ENCODE data around the gene OCRL. TPM values are rescaled to one million over a fixed set of nuclear protein-coding genes. Genes with fewer than 3 reads are reported as not detected.

OCRL gene
- total RNA-seq, 1 donor from 2014 or later = 41.8 TPM

DNA sequence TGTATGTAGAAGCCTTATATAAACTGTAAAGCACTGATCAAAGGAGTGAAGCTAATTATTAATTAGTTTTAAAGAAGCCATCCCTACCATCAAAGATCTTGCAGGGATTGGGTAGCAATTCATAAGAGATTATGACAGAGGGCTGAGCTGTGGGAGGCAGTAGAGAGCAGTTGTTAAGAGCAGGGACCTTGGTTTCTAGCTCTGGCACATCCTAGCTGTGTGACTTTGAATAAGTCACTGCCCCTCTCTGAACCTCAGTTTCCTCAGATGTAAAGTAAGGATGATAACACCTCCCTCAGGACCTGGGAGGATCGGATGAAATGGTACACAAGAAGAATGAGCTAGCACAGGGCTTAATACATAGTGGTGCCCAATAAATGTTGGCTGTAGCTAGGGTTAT lies 69.3 kb downstream of the OCRL start:
- Mint-ChIP-seq H3K27me3 (peaks cover 12% of the 10 kb centered on the region), H3K4me3 (no peak overlapping the region), H3K4me1 (ENCODE audit: unreplicated experiment) (peaks cover 5% of the 10 kb centered on the region), H3K9me3 (no peaks in the 10 kb centered on the region), H3K36me3 (no peaks in the 10 kb centered on the region), H3K27ac (no peak overlapping the region)
- DNase-seq (ENCODE audit: extremely low spot score, unreplicated experiment) = no peak
- TF ChIP-seq, protein P1, sequence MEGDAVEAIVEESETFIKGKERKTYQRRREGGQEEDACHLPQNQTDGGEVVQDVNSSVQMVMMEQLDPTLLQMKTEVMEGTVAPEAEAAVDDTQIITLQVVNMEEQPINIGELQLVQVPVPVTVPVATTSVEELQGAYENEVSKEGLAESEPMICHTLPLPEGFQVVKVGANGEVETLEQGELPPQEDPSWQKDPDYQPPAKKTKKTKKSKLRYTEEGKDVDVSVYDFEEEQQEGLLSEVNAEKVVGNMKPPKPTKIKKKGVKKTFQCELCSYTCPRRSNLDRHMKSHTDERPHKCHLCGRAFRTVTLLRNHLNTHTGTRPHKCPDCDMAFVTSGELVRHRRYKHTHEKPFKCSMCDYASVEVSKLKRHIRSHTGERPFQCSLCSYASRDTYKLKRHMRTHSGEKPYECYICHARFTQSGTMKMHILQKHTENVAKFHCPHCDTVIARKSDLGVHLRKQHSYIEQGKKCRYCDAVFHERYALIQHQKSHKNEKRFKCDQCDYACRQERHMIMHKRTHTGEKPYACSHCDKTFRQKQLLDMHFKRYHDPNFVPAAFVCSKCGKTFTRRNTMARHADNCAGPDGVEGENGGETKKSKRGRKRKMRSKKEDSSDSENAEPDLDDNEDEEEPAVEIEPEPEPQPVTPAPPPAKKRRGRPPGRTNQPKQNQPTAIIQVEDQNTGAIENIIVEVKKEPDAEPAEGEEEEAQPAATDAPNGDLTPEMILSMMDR (conservative IDR thresholded peaks at IDR 0.05) = no peak

DNA sequence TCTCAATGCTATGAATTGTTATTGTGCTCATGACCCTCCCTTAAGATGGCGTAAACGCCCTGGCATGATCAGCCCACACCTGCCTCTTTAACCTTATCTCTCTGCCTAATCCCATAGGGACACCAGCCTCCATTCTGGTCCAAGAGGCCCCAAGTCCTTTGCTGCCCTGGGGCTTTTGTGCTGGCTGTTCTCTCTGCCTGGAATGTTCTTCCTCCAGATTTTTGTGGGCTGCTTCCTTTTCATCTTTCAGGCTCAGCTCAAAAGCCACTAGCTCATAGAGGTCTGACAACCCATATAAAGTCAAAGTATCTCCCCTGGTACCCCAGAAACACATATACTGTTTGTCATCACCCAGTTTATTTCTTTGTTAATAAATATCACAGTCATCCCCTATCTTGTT lies 72.3 kb downstream of the OCRL start:
- Mint-ChIP-seq H3K27ac (no peak overlapping the region), H3K36me3 (no peaks in the 10 kb centered on the region), H3K4me1 (ENCODE audit: unreplicated experiment) (no peaks in the 10 kb centered on the region), H3K27me3 (peaks cover 6% of the 10 kb centered on the region), H3K4me3 (no peak overlapping the region), H3K9me3 (no peaks in the 10 kb centered on the region)
- TF ChIP-seq, protein P1 (conservative IDR thresholded peaks at IDR 0.05) = no peak
- no peak for DNase-seq (ENCODE audit: extremely low spot score, unreplicated experiment)

DNA sequence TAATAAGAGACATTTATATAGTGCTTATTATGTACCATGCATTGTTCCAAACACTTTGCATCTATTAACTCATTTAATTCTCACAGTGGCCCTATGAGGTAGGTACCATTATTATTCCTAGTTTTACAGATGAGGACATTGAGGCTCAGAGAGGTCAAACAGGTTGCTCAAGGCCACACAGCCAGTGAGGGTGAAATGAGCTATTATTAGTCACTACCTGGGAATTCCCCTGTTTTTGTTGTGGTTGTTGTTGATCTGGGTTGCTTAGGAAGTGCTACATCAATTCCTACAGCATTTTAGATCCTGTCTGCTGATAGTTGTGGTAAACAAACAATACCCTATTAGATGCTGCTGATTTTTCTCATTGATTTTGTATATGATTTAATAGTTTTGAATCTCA lies 73.5 kb downstream of the OCRL start:
- H3K4me1 Mint-ChIP-seq (ENCODE audit: unreplicated experiment) = no peaks in the 10 kb centered on the region
- no peak overlapping the region for H3K4me3 Mint-ChIP-seq
- no peak overlapping the region for H3K27ac Mint-ChIP-seq
- peaks cover 5% of the 10 kb centered on the region for H3K27me3 Mint-ChIP-seq
- TF ChIP-seq, protein P1 (conservative IDR thresholded peaks at IDR 0.05) = no peak
- DNase-seq (ENCODE audit: extremely low spot score, unreplicated experiment) = no peak
- H3K9me3 Mint-ChIP-seq = no peaks in the 10 kb centered on the region
- H3K36me3 Mint-ChIP-seq = no peaks in the 10 kb centered on the region

DNA sequence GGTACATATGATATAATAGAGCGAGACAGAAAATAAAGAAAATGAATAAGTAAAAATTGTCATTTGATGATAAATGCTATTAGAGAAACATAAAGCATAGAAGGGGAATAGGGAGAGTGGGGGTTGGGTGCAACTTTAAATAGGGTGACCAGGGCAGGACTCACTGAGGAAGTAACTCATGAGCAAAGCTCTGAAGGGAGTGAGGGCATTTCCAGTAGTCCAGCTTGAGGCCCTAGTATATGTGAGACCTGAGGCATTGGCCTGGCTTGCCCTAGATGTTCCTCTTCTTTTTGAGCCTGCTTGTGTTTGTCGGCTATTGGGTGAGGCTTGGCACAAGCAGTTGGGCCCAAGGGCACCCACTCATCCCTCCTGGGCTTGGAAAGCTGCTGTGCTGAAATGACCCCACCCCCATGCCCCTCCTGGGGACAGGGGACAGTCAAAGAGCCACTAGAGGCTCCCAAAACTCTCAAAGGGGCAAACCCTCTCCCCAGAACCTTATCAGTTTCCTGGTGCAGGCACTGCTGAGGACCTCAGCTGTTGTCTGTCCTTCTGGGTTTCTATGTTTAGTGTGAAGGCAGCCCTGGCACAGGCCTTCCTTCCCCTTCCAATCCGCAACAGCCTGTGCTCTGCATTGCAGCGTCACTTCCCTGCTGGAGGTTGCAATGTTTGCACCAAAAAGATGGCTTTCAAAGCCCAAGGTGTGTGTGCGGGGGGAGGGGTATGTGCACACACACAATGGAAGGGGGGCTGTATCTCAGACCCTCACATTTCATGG lies 74.6 kb downstream of the OCRL start:
- no peak overlapping the region for H3K4me3 Mint-ChIP-seq
- TF ChIP-seq, protein P1 (conservative IDR thresholded peaks at IDR 0.05) = no peak
- no peak overlapping the region for H3K27ac Mint-ChIP-seq
- no peaks in the 10 kb centered on the region for H3K9me3 Mint-ChIP-seq
- no peaks in the 10 kb centered on the region for H3K27me3 Mint-ChIP-seq
- no peaks in the 10 kb centered on the region for H3K4me1 Mint-ChIP-seq (ENCODE audit: unreplicated experiment)
- no peaks in the 10 kb centered on the region for H3K36me3 Mint-ChIP-seq
- no peak for DNase-seq (ENCODE audit: extremely low spot score, unreplicated experiment)

DNA sequence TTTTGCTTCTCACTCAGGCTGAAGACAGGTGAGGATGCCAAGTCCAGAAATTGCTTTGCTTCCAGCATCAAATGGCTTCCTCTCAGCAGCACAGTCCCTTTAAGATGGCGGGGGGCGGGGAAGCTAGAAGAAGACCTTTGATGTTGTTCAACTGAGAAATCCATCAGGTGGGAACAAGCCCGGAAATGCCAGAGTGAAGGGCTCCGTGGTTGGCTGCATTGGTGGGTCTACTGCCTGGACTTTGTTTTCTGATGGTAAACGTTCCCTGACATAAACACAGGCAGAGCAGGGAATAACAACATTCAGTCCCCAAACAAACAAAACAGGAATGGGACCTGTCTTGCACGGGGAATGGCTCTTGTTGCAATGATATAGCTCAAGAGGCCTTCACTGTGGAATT lies 77.4 kb downstream of the OCRL start:
- no peak for DNase-seq (ENCODE audit: extremely low spot score, unreplicated experiment)
- TF ChIP-seq, protein P1 (conservative IDR thresholded peaks at IDR 0.05) = no peak
- Mint-ChIP-seq H3K36me3 (no peaks in the 10 kb centered on the region), H3K9me3 (no peaks in the 10 kb centered on the region), H3K27me3 (no peaks in the 10 kb centered on the region), H3K4me3 (no peak overlapping the region), H3K27ac (no peak overlapping the region), H3K4me1 (ENCODE audit: unreplicated experiment) (no peaks in the 10 kb centered on the region)

Measured in type B pancreatic cell (in vitro differentiated cells).